CD14-positive monocyte (primary cell): ENCODE results near the gene UNCX. TPM values are rescaled to one million over a fixed set of nuclear protein-coding genes. Genes with fewer than 3 reads are reported as not detected.

Experiments
- DNase-seq, 3 donors: peaks; one replicate each; pipeline ENCODE4 v3.0.0-alpha.2; 2011 to 2022
- H2AFZ ChIP-seq: 2 replicates; pipeline ENCODE4 v1.6.0; 2012; ENCODE audit warnings: mild to moderate bottlenecking, low read depth, low read length, inconsistent platforms; ENCODE audit not compliant: insufficient read depth, poor library complexity, severe bottlenecking
- H3K27ac ChIP-seq, 2 donors: 1 replicate in 1 of 2; 2 replicates in 1 of 2; pipeline ENCODE4 v1.5.1; 2012 to 2013; ENCODE audit warnings: low read length in 2 of 2, control low read depth in 1 of 2, inconsistent platforms in 1 of 2, low read depth in 1 of 2, mild to moderate bottlenecking in 1 of 2
- H3K27me3 ChIP-seq, 2 donors: one replicate each; pipeline versions ENCODE4 v1.6.0 to v1.6.1; 2011 to 2013; ENCODE audit warnings: low read length in 2 of 2; ENCODE audit not compliant: control insufficient read depth in 2 of 2, insufficient read depth in 2 of 2
- H3K36me3 ChIP-seq, 2 donors: replicated peaks in 1 of 2; 1 replicate in 1 of 2; 2 replicates in 1 of 2; pipeline versions ENCODE4 v1.5.1 to v1.6.1; 2012 to 2013; ENCODE audit warnings: low read length in 2 of 2, control low read depth in 1 of 2, inconsistent platforms in 1 of 2, mild to moderate bottlenecking in 1 of 2; ENCODE audit not compliant: insufficient read depth in 2 of 2, control insufficient read depth in 1 of 2
- H3K4me1 ChIP-seq, 2 donors: 1 replicate in 1 of 2; 2 replicates in 1 of 2; pipeline versions ENCODE4 v1.5.1 to v1.6.1; 2012 to 2013; ENCODE audit warnings: low read length in 2 of 2, control low read depth in 1 of 2, inconsistent platforms in 1 of 2, mild to moderate bottlenecking in 1 of 2, moderate library complexity in 1 of 2; ENCODE audit not compliant: insufficient read depth in 2 of 2, control insufficient read depth in 1 of 2
- H3K4me2 ChIP-seq: replicated peaks from 2 replicates; pipeline ENCODE3; 2012; ENCODE audit warnings: low read length, moderate library complexity, mild to moderate bottlenecking; ENCODE audit not compliant: poor library complexity, severe bottlenecking; ENCODE audit errors: extremely low read depth
- H3K4me3 ChIP-seq, 3 experiments: fragments of 200-600 bp in 1 of 3; sonication (generic) in 1 of 3; replicated peaks in 1 of 3; 1 replicate in 2 of 3; 2 replicates in 1 of 3; pipeline ENCODE4 v1.5.1; 2011 to 2013; ENCODE audit warnings: low read length in 3 of 3, mild to moderate bottlenecking in 3 of 3, control low read depth in 2 of 3, low read depth in 2 of 3, inconsistent platforms in 1 of 3, moderate library complexity in 1 of 3
- H3K79me2 ChIP-seq: 2 replicates; pipeline ENCODE4 v1.6.0; 2012; ENCODE audit warnings: mild to moderate bottlenecking, control low read depth, inconsistent platforms, low read length, moderate library complexity; ENCODE audit not compliant: insufficient read depth
- H3K9ac ChIP-seq: 2 replicates; pipeline ENCODE4 v1.6.0; 2017; ENCODE audit warnings: low read length, mild to moderate bottlenecking; ENCODE audit not compliant: insufficient read depth, poor library complexity, severe bottlenecking
- H3K9me3 ChIP-seq, 2 donors: replicated peaks in 1 of 2; 1 replicate in 1 of 2; 2 replicates in 1 of 2; pipeline versions ENCODE4 v1.5.1 to v1.6.1; 2012 to 2013; ENCODE audit warnings: low read length in 2 of 2, control low read depth in 1 of 2; ENCODE audit not compliant: control insufficient read depth in 1 of 2, insufficient read depth in 1 of 2
- H4K20me1 ChIP-seq: 2 replicates; pipeline ENCODE4 v1.6.0; 2012; ENCODE audit warnings: mild to moderate bottlenecking, low read length, control low read depth, moderate library complexity; ENCODE audit not compliant: insufficient read depth
- H3K27ac Mint-ChIP-seq, 7 donors: one replicate each; pipeline ENCODE4 v1.8.0; 2020; ENCODE audit warnings: mild to moderate bottlenecking in 7 of 7, mixed read lengths in 7 of 7, moderate library complexity in 6 of 7, inconsistent platforms in 2 of 7
- H3K27me3 Mint-ChIP-seq, 3 donors: one replicate each; pipeline ENCODE4 v1.8.0; 2021 to 2022; ENCODE audit warnings: low read depth in 3 of 3, mild to moderate bottlenecking in 3 of 3, mixed read lengths in 3 of 3, moderate library complexity in 3 of 3, inconsistent platforms in 1 of 3
- H3K36me3 Mint-ChIP-seq, 2 donors: one replicate each; pipeline ENCODE4 v1.8.0; 2020; ENCODE audit warnings: mixed read lengths in 2 of 2, inconsistent platforms in 1 of 2, mild to moderate bottlenecking in 1 of 2
- H3K4me1 Mint-ChIP-seq: one replicate; pipeline ENCODE4 v1.8.0; 2020; ENCODE audit warnings: mild to moderate bottlenecking, mixed read lengths
- H3K4me3 Mint-ChIP-seq, 2 donors: one replicate each; pipeline ENCODE4 v1.8.0; 2020; ENCODE audit warnings: mild to moderate bottlenecking in 2 of 2, mixed read lengths in 2 of 2, moderate library complexity in 1 of 2
- H3K9me3 Mint-ChIP-seq, 7 donors: one replicate each; pipeline ENCODE4 v1.8.0; 2020 to 2022; ENCODE audit warnings: mixed read lengths in 7 of 7, mild to moderate bottlenecking in 6 of 7, moderate library complexity in 6 of 7, inconsistent platforms in 2 of 7
- CTCF ChIP-seq: fragments of 200-600 bp; IDR thresholded peaks from one replicate; pipeline ENCODE4 v1.8.0; 2022; ENCODE audit warnings: antibody characterized with exemption, mild to moderate bottlenecking
- WGBS: methylation state at CpG from one replicate; pipeline ENCODE4 v1.1.5; 2013; ENCODE audit warnings: missing lambda C conversion rate; ENCODE audit not compliant: insufficient coverage; 5-methylcytosine and 5-hydroxymethylcytosine counted together
- intact Hi-C, 2 donors: fragments of 100-400 bp; cut with micrococcal nuclease; formaldehyde crosslinking; loops; one replicate each; pipeline versions ENCODE4 v1.15.0 to v1.15.1; 2023
- polyA plus RNA-seq, 3 donors: library from polyadenylated mRNA; depleted of rRNA in 1 of 3; unstranded in 2 of 3; stranded (reverse) in 1 of 3; fragments of 300-500 nt in 2 of 3; fragments of >200 nt in 1 of 3; fragmentation: Illumina TruSeq in 2 of 3; gene quantifications; 1 replicate in 2 of 3; 2 replicates in 1 of 3; pipeline ENCODE4 v1.2.3, GENCODE V29; 2012 to 2021

UNCX gene
- polyA plus RNA-seq, 3 donors: not detected

GRCh38 chr7:1196950-1197349, 35.7 kb upstream of the UNCX start:
- no peak for TF ChIP-seq CTCF
- Histone ChIP-seq H2AFZ (no peak overlapping the region), H3K79me2 (no peaks in the 10 kb centered on the region), H3K4me3 (no peak overlapping the region), H3K27ac (no peak overlapping the region), H3K36me3 (no peaks in the 10 kb centered on the region), H3K9ac (no peak overlapping the region), H3K4me2 (no peak overlapping the region), H4K20me1 (no peaks in the 10 kb centered on the region), H3K4me1 (peaks cover 8 to 9% of the 10 kb centered on the region in 2 donors), H3K27me3 (peaks cover 0 to 7% of the 10 kb centered on the region in 2 donors), H3K9me3 (no peaks in the 10 kb centered on the region)
- H3K4me3 Mint-ChIP-seq: no peak overlapping the region
- WGBS: 100% methylated on average over 6 of the region's 6 CpGs
- H3K9me3 Mint-ChIP-seq: no peaks in the 10 kb centered on the region
- H3K36me3 Mint-ChIP-seq: no peaks in the 10 kb centered on the region
- H3K27me3 Mint-ChIP-seq: peaks cover 10 to 43% (median 31%) of the 10 kb centered on the region in 3 donors
- H3K27ac Mint-ChIP-seq: no peak overlapping the region
- intact Hi-C loops: loop anchor here in 1 of 2 donors (10.0 kb wide), 1 partner anchor 238 kb away; no protein-coding TSS in a partner anchor
- peaks cover 17% of the 10 kb centered on the region for H3K4me1 Mint-ChIP-seq
- no peak for DNase-seq

GRCh38 chr7:1197997-1198625, 34.6 kb upstream of the UNCX start:
- DNase-seq: no peak
- intact Hi-C loops: loop anchor here in 1 of 2 donors (10.0 kb wide), 1 partner anchor 237 kb away; no protein-coding TSS in a partner anchor
- Mint-ChIP-seq H3K4me1 (peaks cover 7% of the 10 kb centered on the region), H3K4me3 (no peak overlapping the region), H3K9me3 (no peaks in the 10 kb centered on the region), H3K27me3 (peaks cover 10 to 47% (median 34%) of the 10 kb centered on the region in 3 donors), H3K27ac (no peak overlapping the region), H3K36me3 (no peaks in the 10 kb centered on the region)
- no peak overlapping the region for H2AFZ ChIP-seq
- no peak overlapping the region for H3K4me3 ChIP-seq
- H3K9me3 ChIP-seq: no peaks in the 10 kb centered on the region
- H3K27ac ChIP-seq: no peak overlapping the region
- no peaks in the 10 kb centered on the region for H3K79me2 ChIP-seq
- H3K36me3 ChIP-seq: no peaks in the 10 kb centered on the region
- no peak for TF ChIP-seq CTCF
- H3K4me2 ChIP-seq: no peak overlapping the region
- H3K9ac ChIP-seq: no peak overlapping the region
- peaks cover 0 to 7% of the 10 kb centered on the region in 2 donors for H3K27me3 ChIP-seq
- no peaks in the 10 kb centered on the region for H3K4me1 ChIP-seq
- H4K20me1 ChIP-seq: no peaks in the 10 kb centered on the region
- WGBS: 81% methylated on average over 3 of the region's 15 CpGs
